Osteoblast (primary cell): ENCODE results near the gene THBS2. TPM values are rescaled to one million over a fixed set of nuclear protein-coding genes. Genes with fewer than 3 reads are reported as not detected.

Experiments
- DNase-seq: peaks from one replicate; pipeline ENCODE4 v3.0.0; 2011; ENCODE audit warnings: low spot score, mixed read lengths; ENCODE audit not compliant: insufficient read length; ENCODE audit errors: missing footprints
- H2AFZ ChIP-seq: 2 replicates; pipeline ENCODE4 v1.6.0; 2011; ENCODE audit warnings: mild to moderate bottlenecking, low read length
- H3K27ac ChIP-seq: 2 replicates; pipeline ENCODE4 v1.5.1; 2011; ENCODE audit warnings: mild to moderate bottlenecking, low read depth, low read length, moderate library complexity
- H3K27me3 ChIP-seq: 2 replicates; pipeline ENCODE4 v1.6.0; 2012; ENCODE audit warnings: mild to moderate bottlenecking, control low read depth, inconsistent platforms, low read length, moderate library complexity; ENCODE audit not compliant: insufficient read depth
- H3K36me3 ChIP-seq: 2 replicates; pipeline ENCODE4 v1.5.1; 2011; ENCODE audit warnings: mild to moderate bottlenecking, low read length, control low read depth, moderate library complexity; ENCODE audit not compliant: insufficient read depth
- H3K4me1 ChIP-seq: 2 replicates; pipeline ENCODE4 v1.5.1; 2011; ENCODE audit warnings: mild to moderate bottlenecking, low read length, control low read depth, moderate library complexity; ENCODE audit not compliant: insufficient read depth
- H3K4me2 ChIP-seq: 2 replicates; pipeline ENCODE4 v1.6.0; 2011; ENCODE audit warnings: mild to moderate bottlenecking, low read length; ENCODE audit not compliant: insufficient read depth
- H3K4me3 ChIP-seq: fragments of 200-600 bp; sonication (generic); 3 replicates; pipeline ENCODE4 v1.5.1; 2012; ENCODE audit warnings: mild to moderate bottlenecking, low read length, inconsistent platforms; ENCODE audit not compliant: insufficient read depth
- H3K79me2 ChIP-seq: 2 replicates; pipeline ENCODE4 v1.6.0; 2012; ENCODE audit warnings: mild to moderate bottlenecking, low read length, control low read depth, inconsistent platforms; ENCODE audit not compliant: insufficient read depth
- H3K9me3 ChIP-seq: 2 replicates; pipeline ENCODE4 v1.5.1; 2011; ENCODE audit warnings: low read depth, low read length, control low read depth
- H4K20me1 ChIP-seq: 2 replicates; pipeline ENCODE4 v1.6.0; 2012; ENCODE audit warnings: mild to moderate bottlenecking, low read length, control low read depth; ENCODE audit not compliant: insufficient read depth
- CTCF ChIP-seq: IDR thresholded peaks from 2 replicates; pipeline ENCODE4 v1.5.1; 2011; ENCODE audit warnings: mild to moderate bottlenecking, low read depth, low read length, moderate library complexity; ENCODE audit errors: extremely low read depth
- total RNA-seq: library from RNA; depleted of rRNA; stranded (reverse); fragments of >200 nt; gene quantifications from 2 replicates; pipeline ENCODE4 v1.2.3, GENCODE V29; 2012

The THBS2 gene
- total RNA-seq, 1 donor = 1,498 TPM

GRCh38 chr6:169247419-169247818 is 6.2 kb downstream of the THBS2 start:
- no peaks in the 10 kb centered on the region for H3K27me3 ChIP-seq
- no peak for TF ChIP-seq CTCF
- H3K36me3 ChIP-seq = peaks cover 87% of the 10 kb centered on the region
- no peak overlapping the region for H3K27ac ChIP-seq
- no peak overlapping the region for H2AFZ ChIP-seq
- peaks cover 71% of the 10 kb centered on the region for H4K20me1 ChIP-seq
- peaks cover 18% of the 10 kb centered on the region for H3K4me1 ChIP-seq
- peak overlapping the region; percentile 27 for H3K4me2 ChIP-seq
- H3K9me3 ChIP-seq = no peaks in the 10 kb centered on the region
- no peak overlapping the region for H3K4me3 ChIP-seq
- DNase-seq = peak; percentile 52
- H3K79me2 ChIP-seq = peaks cover 76% of the 10 kb centered on the region

- H3K4me2 ChIP-seq = peak overlapping the region; percentile 27
- DNase-seq = no peak
- H3K4me3 ChIP-seq = no peak overlapping the region
- H3K36me3 ChIP-seq = peaks cover 87% of the 10 kb centered on the region
- H2AFZ ChIP-seq = no peak overlapping the region
- H3K27me3 ChIP-seq = no peaks in the 10 kb centered on the region
- H3K4me1 ChIP-seq = peaks cover 13% of the 10 kb centered on the region
- H3K79me2 ChIP-seq = peaks cover 66% of the 10 kb centered on the region
- TF ChIP-seq CTCF = no peak
- peaks cover 61% of the 10 kb centered on the region for H4K20me1 ChIP-seq
- H3K9me3 ChIP-seq = no peaks in the 10 kb centered on the region
- no peak overlapping the region for H3K27ac ChIP-seq
Observed at GRCh38 chr6:169246445-169246844, 7.2 kb downstream of the THBS2 start.

- Histone ChIP-seq H3K27ac (peak overlapping the region; percentile 33), H3K27me3 (no peaks in the 10 kb centered on the region), H3K4me3 (no peak overlapping the region), H3K36me3 (peaks cover 86% of the 10 kb centered on the region), H4K20me1 (peaks cover 52% of the 10 kb centered on the region), H3K79me2 (peaks cover 50% of the 10 kb centered on the region), H3K4me1 (peaks cover 9% of the 10 kb centered on the region), H3K4me2 (no peak overlapping the region), H2AFZ (no peak overlapping the region), H3K9me3 (no peaks in the 10 kb centered on the region)
- no peak for TF ChIP-seq CTCF
- peak; percentile 72 for DNase-seq
Observed at GRCh38 chr6:169244684-169245383, 8.8 kb downstream of the THBS2 start.

- Histone ChIP-seq H3K79me2 (peaks cover 42% of the 10 kb centered on the region), H3K36me3 (peaks cover 86% of the 10 kb centered on the region), H4K20me1 (peaks cover 43% of the 10 kb centered on the region), H3K4me1 (peaks cover 9% of the 10 kb centered on the region), H3K27ac (no peak overlapping the region), H3K4me2 (no peak overlapping the region), H3K27me3 (no peaks in the 10 kb centered on the region), H3K9me3 (no peaks in the 10 kb centered on the region), H2AFZ (no peak overlapping the region), H3K4me3 (no peak overlapping the region)
- DNase-seq = peak; percentile 58
- no peak for TF ChIP-seq CTCF
Observed at GRCh38 chr6:169243661-169244060, 10.0 kb downstream of the THBS2 start.
